D341Med (cell line): ENCODE measurements around the gene WFDC1.

Source experiments
- DNase-seq: peaks from one replicate; pipeline ENCODE4 v3.0.0; 2012; ENCODE audit warnings: low spot score

WFDC1 gene, protein sequence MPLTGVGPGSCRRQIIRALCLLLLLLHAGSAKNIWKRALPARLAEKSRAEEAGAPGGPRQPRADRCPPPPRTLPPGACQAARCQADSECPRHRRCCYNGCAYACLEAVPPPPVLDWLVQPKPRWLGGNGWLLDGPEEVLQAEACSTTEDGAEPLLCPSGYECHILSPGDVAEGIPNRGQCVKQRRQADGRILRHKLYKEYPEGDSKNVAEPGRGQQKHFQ

DNA sequence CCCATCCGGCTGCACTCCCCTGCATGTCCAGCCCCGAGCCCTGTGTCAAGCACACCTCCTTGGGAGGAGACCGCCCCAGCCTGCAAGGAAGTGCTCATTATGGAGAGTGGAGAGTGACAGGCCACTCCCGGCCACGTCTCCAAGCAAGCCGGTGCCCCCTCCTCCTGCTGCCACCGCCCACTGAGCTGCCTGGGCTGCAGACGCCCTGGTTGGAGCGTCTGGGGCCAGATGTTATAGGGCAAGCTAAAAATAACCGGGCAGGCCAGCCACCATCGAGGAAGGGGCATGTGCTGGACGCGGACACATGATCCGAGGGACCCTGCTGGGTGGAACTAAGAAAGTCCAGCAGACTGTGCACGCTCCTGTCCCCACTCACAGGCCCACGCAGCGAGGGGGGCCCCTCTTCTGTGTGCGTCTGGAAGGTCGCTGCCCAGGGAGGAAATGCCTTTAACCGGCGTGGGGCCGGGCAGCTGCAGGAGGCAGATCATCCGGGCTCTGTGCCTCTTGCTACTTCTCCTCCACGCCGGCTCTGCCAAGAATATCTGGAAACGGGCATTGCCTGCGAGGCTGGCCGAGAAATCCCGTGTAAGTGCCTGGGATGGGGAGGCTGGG is at the start of gene WFDC1:
WFDC1 (plus strand) TSS at position 348 of the 612 bp plus-strand sequence; CDS start at position 442, 94 bp downstream.
- no peak for DNase-seq

DNA sequence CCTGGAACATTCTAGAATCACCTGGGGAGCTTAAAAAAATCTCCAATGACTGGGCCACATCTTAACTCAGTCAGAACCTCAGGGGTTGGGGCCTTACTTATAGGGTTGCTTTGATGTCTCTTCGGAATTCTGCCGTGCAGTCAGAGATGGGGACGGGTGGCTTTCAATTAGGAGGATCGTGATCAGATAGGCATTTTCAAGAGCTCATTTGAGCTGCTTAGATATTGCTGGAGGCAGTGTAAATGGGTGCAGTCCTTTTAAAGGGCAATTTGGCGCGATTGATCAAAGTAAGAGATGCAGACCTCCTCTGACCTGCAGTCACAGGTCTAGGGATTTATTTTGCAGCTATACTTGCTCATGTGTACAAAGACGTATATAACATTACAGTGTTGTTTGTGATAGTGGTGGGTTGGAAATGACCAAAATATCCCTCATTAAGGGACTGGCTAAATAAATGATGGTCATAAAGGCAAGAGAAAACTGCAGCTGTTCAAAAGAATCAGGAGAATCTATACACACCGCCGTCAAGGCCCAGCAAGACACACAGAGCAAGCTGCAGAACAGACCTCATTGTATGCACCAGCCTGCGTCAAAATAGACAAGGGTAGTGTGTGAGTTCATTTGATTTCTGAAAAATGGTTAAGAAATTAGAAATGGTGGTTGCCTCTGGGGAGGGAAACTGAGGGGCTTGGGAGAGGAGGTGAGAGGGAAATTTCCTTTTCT is 48.6 kb upstream of the WFDC1 start:
- DNase-seq = no peak

DNA sequence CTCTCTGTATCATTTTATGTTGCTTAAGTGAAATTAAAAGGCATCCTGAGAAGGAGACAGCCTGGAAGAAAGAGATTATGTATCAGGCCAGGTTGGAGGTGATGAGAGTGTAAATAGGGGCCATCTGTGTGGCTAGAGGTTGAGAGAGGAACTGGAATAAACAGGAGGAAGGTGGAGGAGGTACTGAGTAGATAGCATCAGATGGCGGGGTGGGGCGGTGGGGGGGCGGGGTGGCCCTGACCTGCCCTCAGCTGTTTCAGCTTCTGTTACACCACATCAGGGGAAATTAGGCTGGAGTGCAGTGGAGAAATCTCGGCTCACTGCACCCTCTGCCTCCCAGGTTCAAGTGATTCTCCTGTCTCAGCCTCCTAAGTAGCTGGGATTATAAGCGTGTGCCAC is 48.0 kb upstream of the WFDC1 start:
- peak; percentile 70 for DNase-seq

DNA sequence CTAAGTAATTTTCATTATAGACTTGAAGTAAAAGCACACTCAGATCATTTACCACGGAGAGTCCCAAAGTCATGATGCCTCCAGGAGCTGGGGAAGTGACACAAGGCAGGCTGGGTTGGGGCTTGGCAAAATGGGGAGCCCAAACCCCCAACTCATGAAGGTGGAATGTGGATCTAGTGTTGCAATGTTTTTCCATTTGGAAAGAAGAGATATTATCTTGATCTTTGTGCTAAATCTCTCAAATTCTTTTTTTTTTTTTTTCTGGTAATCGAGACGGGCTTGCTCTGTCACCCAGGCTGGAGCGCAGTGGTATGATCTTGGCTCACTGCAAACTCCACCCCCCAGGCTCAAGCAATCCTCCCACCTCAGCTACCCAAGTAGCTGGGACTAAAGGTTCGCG is 47.3 kb upstream of the WFDC1 start:
- no peak for DNase-seq

DNA sequence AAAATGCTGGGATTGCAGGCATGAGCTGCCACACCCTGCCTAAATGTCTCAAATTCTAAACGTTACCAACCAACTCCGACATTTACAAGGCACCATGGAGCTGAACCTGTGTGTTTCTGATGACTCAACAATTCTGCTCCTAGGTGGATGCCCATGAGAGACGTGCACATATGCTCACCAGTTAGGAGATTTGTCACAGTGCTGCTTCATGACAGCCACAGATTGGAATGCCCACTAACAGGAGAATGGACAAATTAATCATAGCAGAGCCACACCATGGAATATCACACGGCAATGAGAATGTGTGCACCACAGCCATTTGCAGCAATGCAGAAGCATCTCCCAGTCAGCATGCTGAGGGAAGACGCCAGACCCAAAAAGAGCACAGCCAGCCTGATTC is 46.8 kb upstream of the WFDC1 start:
- DNase-seq = no peak

DNA sequence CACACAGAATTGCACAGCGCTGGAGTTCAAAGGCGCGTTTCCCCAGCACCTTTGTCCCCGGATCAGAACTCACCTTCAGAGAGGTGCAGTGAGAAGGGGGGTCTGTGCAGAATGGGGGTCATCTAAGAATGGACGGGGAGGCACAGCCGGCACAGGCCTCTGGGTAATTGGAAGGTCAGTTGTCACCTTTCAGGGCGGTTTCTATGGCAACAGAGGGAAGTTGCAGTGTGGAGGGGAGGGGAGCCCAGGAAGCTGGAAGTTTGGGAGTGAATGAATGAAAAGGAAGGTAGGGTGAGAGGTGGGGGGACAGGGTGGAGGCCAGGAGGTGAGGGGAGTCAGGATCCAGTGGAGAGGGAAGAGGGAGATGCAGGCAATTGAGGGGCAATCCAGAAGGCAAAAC is 42.5 kb upstream of the WFDC1 start:
- no peak for DNase-seq

DNA sequence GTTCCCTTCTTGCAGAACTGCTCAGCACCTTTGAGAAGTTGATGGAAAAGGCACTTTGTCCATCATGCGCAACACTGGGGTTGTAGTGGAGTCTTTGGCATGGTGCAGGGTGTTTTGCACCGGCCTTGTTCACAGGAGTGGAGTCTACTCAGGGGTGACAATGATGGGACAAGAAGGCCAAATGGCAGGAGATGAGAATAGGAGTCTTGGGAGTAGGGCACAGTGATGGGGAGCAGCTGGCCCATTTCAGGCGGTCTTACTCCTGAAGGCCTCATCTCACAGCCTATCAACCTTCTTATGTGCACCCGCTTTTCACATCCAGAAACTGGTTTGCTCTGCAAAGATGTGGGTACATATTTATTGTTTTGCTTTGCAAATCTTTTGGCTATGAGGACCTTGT is 41.5 kb upstream of the WFDC1 start:
- DNase-seq = no peak

DNA sequence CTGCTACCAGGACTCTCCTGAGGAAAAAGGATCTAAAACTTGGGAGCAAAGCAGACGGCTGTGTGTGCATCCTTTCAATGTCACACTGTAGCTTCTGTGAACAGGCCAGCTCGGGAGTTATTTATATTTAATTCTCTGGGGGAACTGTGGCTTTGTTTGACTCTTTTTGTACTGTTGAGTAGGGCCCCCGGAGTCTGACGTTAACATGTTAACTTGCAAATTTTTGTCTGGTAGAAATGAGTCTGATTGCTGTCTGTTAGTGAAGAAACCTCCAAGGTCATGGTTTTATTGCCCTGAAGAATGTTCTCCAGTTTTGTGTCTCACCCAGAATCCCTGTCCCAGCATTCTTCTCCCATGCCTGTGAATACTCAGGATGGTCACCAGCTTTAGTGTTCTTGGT is 40.6 kb upstream of the WFDC1 start:
- no peak for DNase-seq

DNA sequence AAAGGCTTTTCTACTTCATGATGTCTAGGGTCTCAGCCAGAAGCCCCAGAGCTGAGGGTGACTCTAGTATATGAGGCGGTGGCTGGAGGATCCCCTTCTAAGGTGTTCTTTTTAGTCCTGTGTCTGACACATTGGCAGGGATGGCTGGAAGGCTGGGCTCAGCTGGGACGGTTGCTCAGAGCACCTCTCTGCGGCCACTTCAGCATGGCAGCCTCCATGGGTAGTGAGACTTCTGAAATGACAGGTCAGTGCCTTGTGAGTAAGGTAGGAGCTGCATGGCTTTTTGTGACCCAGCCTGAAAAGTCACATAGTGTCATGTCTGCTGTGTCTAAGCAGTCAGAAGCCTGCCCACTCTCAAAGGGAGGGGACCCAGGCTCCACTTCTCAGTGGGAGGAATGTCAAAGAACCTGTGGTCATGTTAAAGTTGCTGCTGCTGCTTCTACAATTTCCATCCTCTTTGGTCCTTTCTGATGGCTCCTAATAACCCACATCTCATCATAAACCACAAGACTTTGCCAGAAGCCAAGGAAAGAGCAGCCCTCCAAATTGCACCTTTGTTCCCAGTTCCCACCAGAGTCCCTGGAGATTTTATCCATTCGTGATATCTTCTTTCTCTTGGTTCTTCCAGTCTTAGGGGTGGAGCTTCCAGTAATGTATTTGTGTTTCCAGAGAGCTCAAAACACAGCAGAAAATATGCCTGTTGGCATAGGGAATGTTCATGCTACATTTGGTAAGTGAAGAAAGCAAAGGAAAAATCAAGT is 39.4 kb upstream of the WFDC1 start:
- no peak for DNase-seq

DNA sequence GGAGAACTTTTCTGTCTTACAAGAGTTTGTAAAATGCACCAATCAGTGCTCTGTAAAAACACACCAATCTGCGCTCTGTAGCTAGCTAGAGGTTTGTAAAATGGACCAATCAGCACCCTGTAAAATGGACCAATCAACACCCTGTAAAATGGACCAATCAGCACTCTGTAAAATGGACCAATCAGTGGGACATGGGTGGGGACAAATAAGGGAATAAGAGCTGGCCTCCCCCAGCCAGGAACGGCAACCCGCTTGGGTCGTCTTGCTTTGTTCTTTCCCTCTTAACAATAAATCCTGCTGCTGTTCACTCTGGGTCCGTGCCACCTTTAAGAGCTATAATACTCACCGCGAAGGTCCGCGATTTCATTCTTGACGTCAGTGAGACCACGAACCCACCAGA is 36.4 kb upstream of the WFDC1 start:
- no peak for DNase-seq

DNA sequence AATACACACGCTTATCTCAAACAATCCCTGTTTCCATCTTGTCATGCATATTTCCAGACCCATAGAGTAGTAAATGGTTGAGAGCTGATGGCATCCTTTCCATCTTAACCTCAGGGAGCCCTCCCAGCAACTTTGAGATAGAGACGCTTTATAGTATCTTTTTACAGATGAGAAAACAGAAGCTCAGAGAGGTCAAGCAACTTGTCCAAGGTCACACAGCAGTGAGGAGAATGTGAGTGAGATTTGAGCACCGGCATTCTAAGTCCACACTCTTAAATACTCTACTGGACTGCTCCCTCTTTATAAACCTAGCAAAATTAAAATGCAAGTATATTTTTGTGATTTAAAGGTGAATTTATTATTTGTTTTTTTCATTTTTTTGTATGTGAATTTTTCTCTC is 35.0 kb upstream of the WFDC1 start:
- DNase-seq = no peak

DNA sequence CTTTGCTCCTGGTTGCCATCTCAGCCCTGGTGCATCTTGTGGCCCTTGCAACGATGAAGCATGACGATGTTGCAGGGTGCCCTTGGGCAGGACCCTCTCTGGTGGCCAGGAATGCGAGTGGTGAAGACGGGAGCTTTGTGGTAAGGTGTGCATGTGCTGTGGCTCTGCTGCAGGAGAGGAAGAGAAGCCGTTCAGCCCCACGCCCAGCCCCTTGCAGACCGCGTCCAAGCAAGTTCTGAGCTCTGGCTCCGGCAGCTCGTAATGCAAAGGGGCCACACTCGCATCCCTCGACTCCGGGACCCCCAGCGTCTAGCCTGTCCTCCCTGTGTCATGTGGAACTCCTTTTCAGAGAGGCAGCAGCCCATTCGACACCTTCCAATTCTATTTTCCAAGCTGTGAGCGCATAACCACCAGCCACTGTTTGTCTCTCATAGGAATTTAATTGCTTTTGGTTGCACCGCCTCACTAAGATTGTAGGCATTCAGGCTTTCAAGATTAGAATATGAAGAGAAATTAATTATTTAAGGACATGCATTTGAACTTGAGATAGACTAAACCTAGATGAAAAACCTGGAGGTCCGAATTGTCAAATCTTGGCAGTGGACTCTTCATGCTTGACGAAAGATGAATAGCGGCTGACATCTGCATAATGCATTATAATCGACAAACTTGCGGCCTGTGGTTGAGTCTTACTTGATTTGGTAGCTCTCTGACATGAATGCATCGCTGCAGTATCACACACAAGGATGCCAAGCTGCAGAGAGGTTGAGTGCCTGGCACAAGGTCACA is 33.7 kb upstream of the WFDC1 start:
- no peak for DNase-seq

DNA sequence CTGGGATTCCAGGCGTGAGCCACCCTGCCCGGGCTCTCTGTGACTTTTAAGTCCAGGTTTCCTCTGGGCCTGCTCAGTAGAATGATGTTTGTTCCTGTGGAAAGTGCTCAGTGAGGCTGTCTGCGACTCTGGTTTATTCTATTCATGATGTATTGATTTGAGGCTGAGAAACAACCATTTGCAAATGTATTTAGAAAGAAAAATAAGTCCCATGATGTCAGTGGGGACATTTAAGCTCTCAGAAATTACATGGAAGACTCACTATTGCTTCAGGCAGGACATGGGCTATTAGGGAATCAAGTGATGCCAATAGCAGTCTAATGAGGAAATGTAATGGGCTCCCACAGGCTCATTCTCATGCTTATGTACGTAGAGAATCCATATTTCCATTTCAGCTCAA is 32.6 kb upstream of the WFDC1 start:
- no peak for DNase-seq

DNA sequence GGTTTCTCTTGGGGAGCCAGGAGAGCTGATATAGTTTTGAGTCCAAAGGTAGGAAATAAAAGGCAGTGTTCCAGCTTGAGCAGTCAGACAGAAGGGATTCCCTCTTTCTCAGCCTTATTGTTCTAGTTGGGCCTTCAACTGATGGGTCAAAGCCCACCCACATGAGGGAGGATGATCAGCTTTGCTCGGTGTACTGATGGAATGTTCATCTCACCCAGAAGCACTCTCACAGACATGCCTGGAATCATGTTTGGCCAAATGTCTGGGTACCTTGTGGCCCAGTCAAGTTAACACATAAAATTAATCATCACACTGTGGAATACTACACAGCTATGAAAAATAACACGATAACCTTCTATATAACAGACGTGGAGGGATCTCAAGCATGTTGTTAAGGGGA is 31.7 kb upstream of the WFDC1 start:
- DNase-seq = no peak

DNA sequence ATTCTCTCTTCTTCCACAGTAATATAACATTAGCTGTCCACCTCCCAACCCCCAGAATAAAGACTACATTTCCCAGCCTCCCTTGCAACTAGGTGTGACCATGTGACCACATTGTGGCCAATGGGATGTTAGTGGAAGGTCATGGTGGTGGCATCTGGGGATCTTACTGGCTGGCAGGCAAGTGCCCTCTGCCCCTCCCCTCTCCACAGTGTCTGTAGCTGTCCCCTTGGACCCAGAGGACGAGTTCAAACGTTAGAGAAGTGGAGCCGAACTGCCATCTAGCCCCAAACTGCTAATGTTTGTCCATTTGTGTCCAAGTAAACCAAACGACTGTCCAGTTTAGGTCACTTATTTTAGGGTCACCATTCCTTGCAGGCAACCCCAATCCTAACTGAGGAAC is 28.2 kb upstream of the WFDC1 start:
- DNase-seq = peak; percentile 74

DNA sequence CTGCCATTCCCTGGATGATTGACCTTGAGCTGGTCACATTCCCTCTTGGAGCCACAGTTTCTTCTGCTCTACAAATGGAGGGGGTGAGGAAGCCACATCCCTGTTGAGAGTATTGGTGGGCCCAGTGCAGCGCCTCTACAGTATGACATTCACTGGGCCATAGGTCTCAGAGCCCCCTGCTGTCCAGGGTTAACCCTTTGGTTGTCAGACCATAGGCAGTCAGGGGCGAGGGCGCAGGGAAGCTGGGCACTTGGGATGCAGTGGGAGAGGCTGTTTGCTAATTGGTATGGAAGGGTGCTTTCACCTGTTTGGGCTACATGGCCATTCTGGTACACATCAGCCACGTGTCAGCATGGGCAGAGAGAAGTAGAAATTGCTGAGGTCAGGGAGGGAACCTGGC is 27.3 kb upstream of the WFDC1 start:
- no peak for DNase-seq

DNA sequence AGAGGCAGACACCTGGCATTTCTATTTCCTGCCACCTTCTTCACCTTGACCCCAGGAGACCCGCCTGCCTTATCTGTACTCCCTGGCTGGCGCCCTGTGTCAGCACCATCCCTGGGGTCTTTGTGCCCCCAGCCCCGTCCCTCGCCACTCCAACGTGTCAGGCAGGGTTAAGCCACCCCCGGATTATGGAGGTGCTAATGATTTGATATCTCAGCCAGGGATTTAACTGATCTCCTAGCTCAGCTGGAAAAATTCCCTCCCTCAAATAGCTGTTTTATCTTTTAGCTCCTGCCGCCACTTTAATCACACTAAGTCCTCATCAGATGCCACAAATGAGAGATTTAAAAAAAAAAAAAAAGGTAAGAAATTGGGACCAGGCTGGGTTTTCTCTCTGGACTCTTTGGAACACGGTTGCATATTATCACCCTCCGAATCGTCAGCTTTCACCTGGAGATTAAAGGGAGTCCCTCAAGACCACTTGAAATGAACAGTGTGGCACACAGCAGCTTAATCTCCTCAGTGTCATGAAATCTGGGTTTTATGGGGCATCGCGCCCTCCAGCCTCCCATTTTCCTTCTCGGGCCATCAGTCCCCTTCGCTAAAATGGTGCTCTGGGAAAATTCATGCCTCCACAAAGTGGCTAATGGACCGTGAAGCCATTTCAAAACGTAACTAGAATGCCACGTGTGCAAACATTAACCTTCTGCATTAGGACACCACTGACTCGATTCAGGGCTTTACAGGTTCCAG is 26.2 kb upstream of the WFDC1 start:
- DNase-seq = peak; percentile 73

DNA sequence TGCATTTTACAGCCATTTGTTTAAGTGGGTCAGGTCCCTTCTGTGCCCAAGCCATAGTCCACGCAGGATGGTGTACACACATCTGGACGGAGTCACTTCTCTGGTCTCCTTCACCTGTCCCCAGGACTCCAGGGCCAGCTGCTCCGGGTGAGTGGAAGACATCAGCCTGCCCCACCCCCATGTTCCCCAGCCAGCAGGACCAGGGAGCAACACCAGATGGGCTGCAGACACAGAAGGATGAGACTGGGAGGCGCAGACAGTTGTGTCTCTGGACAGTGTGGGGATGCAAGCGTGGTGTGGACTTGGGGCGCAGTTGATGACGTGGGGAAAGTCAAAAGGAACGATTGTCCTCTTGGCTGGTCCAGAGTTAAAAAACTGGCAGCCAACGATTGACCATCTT is 24.6 kb upstream of the WFDC1 start:
- no peak for DNase-seq

DNA sequence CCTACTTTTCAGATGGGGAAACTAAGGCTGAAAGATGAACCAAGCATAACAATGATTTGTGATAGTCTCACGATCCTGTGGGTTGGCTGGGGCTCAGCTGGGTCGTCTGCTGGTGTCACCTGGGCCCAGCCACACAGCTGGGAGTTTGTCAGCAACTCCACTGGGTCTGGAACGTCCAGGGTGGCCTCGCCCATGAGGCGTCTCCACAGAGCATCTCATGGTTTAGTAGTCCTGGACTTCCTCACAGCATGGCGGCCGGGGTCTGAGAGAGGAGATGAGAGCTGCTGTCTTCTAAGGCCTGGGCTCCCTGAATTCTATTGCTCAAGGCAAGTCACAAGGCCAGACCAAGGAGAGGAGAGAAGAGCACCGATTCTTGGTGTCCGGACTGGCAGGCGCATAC is 24.1 kb upstream of the WFDC1 start:
- DNase-seq = no peak

DNA sequence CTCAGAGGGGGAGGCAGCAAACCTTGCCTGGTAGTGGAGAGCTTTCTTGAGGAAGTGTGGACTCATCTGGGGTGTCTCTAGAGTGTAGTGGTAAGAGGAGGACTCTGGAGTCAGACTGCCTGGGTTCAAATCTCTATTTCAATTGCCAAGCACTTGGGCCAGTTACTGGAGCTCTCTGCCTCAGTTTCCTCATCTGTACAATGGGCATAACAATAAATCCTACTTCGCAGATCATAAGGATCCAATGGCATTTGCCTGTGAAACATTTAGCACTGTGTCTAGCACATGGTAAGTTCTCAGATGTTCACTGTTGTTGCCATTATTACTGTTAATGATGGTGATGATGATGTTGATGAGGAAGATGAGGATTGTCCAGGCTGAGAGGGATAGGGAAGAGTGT is 23.6 kb upstream of the WFDC1 start:
- DNase-seq = no peak

DNA sequence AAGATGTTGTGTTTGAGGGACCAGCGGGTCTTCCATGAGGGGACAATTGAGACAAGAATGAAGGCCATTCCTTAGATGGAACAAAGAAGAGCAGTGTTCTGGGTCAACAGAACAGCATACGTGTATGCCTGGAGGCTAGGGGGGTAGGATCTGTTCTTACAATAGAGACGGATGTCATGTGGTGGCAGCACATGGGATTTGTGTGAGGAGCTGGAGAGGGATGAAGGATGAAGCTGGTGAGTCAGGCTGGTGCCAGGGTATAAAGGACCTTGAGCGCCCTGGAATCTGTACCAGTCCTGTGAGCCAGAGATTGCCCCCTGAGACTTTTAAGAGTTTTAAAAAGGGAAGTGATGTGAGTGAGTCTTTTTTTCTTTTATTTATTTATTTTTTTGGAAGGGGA is 22.8 kb upstream of the WFDC1 start:
- DNase-seq = peak; percentile 71
